A549 (cell line): ENCODE data around the gene DDX27. TPM values are rescaled to one million over a fixed set of nuclear protein-coding genes. Genes with fewer than 3 reads are reported as not detected.

Experiments
- ATAC-seq, 2 experiments: fragments of 200-7000 bp in 1 of 2; fragments of >200 bp in 1 of 2; cut with Nextera tagmentation in 1 of 2; cut with Tn5 transposase in 1 of 2; 3 replicates each; pipeline versions ENCODE4 v1.8.0 to v1.9.1; 2018 to 2020; ENCODE audit warnings: mild to moderate bottlenecking in 1 of 2, moderate library complexity in 1 of 2
- CTCF ChIA-PET: fragments of 300-600 bp; sonication (Branson Sonifier 250); formaldehyde crosslinking; extraction: SDS; loops from one replicate; lab custom pipeline; 2021; ENCODE audit warnings: antibody characterized with exemption, inconsistent platforms; lab: Yijun Ruan, JAX
- POLR2A ChIA-PET: fragments of 350-600 bp; formaldehyde crosslinking; extraction: SDS; loops from one replicate; lab custom pipeline; 2021; ENCODE audit warnings: antibody characterized with exemption, inconsistent platforms; lab: Yijun Ruan, JAX
- DNase-seq, 2 experiments: peaks; one replicate each; pipeline versions ENCODE4 v3.0.0 to v3.0.0-alpha.2; 2011 to 2016; ENCODE audit warnings: low read depth in 1 of 2, low spot score in 1 of 2
- FAIRE-seq: peaks from 2 replicates; lab custom pipeline; 2011; peaks lifted over from hg19 to GRCh38; lab: Jason Lieb, UNC
- H3K27ac ChIP-seq, 2 experiments: fragments of >200 bp; sonication (Bioruptor Twin); formaldehyde crosslinking; 3 replicates each; pipeline ENCODE4 v1.5.1; 2016 to 2017
- H3K4me1 ChIP-seq: fragments of >200 bp; sonication (Bioruptor Twin); formaldehyde crosslinking; 3 replicates; pipeline ENCODE4 v1.6.1; 2016
- H3K4me2 ChIP-seq: fragments of >200 bp; sonication (Bioruptor Twin); formaldehyde crosslinking; 3 replicates; pipeline ENCODE4 v1.6.1; 2016
- H3K4me3 ChIP-seq: fragments of >200 bp; sonication (Bioruptor Twin); formaldehyde crosslinking; 3 replicates; pipeline ENCODE4 v1.5.1; 2016
- H3K9me3 ChIP-seq: fragments of >200 bp; sonication (Bioruptor Twin); formaldehyde crosslinking; 3 replicates; pipeline ENCODE4 v1.6.1; 2016
- CEBPB ChIP-seq, 2 experiments: fragments of >200 bp in 1 of 2; sonication (Bioruptor Twin) in 1 of 2; formaldehyde crosslinking in 1 of 2; IDR thresholded peaks; 2 replicates each; pipeline ENCODE4 v1.6.1; 2012 to 2016
- CHD2 ChIP-seq: fragments of 150-350 bp; IDR thresholded peaks from 2 replicates; pipeline ENCODE4 v1.6.1; 2014; ENCODE audit warnings: low read length; ENCODE audit not compliant: partially characterized antibody
- EHF ChIP-seq: fragments of 250-450 bp; sonication (Bioruptor Pico); IDR thresholded peaks from 2 replicates; pipeline ENCODE4 v1.5.0; 2020; ENCODE audit warnings: mild to moderate bottlenecking
- ESRRA ChIP-seq: fragments of 150-350 bp; IDR thresholded peaks from 2 replicates; pipeline ENCODE4 v1.6.1; 2014; ENCODE audit warnings: mild to moderate bottlenecking, low read length, borderline replicate concordance
- FOSB ChIP-seq: fragments of 250-450 bp; sonication (Bioruptor Pico); IDR thresholded peaks from 2 replicates; pipeline ENCODE4 v1.5.0; 2020; ENCODE audit warnings: mild to moderate bottlenecking, moderate library complexity
- FOSL2 ChIP-seq, 2 experiments: fragments of 450-650 bp in 1 of 2; fragments of >200 bp in 1 of 2; sonication (Bioruptor Twin) in 1 of 2; formaldehyde crosslinking; IDR thresholded peaks; 2 replicates each; pipeline versions ENCODE4 v1.5.0 to v1.6.1; 2016 to 2020; ENCODE audit warnings: mild to moderate bottlenecking in 1 of 2, moderate library complexity in 1 of 2
- FOXS1 ChIP-seq: fragments of 250-450 bp; sonication (Bioruptor Pico); IDR thresholded peaks from 2 replicates; pipeline ENCODE4 v1.5.0; 2020; ENCODE audit warnings: mild to moderate bottlenecking, moderate library complexity
- HMGXB4 ChIP-seq: fragments of 250-450 bp; sonication (Bioruptor Pico); IDR thresholded peaks from 2 replicates; pipeline ENCODE4 v1.5.0; 2021; ENCODE audit warnings: mild to moderate bottlenecking, moderate library complexity, borderline replicate concordance
- HOXA7 ChIP-seq: fragments of 250-450 bp; sonication (Bioruptor Pico); IDR thresholded peaks from 2 replicates; pipeline ENCODE4 v1.5.0; 2020; ENCODE audit warnings: mild to moderate bottlenecking, moderate library complexity
- HOXB13 ChIP-seq: fragments of 250-450 bp; sonication (Bioruptor Pico); IDR thresholded peaks from 2 replicates; pipeline ENCODE4 v1.5.0; 2020; ENCODE audit warnings: low read depth, mild to moderate bottlenecking, moderate library complexity
- JUN ChIP-seq, 2 experiments: fragments of >200 bp; sonication (Bioruptor Twin); formaldehyde crosslinking; IDR thresholded peaks; 2 replicates in 1 of 2; 3 replicates in 1 of 2; pipeline ENCODE4 v1.6.1; 2016 to 2017
- JUNB ChIP-seq: fragments of >200 bp; sonication (Bioruptor Twin); formaldehyde crosslinking; IDR thresholded peaks from 2 replicates; pipeline ENCODE4 v1.6.1; 2016
- MAFK ChIP-seq: fragments of 450-650 bp; IDR thresholded peaks from 2 replicates; pipeline ENCODE4 v1.6.1; 2014; ENCODE audit not compliant: partially characterized antibody
- MAZ ChIP-seq: fragments of 150-350 bp; IDR thresholded peaks from 2 replicates; pipeline ENCODE4 v1.6.1; 2014; ENCODE audit warnings: antibody characterized with exemption, low read depth, low read length, borderline replicate concordance
- PHF8 ChIP-seq: fragments of 200-600 bp; sonication (generic); IDR thresholded peaks from 2 replicates; pipeline ENCODE4 v1.6.1; 2016; ENCODE audit warnings: low read depth, mild to moderate bottlenecking, antibody characterized with exemption, moderate library complexity, borderline replicate concordance
- POLR2AphosphoS2 ChIP-seq: conservative IDR thresholded peaks from 2 replicates; pipeline ENCODE4 v1.6.1; 2012; ENCODE audit warnings: low read length, improper control_type of control experiment, inconsistent platforms
- RARB ChIP-seq: fragments of 250-450 bp; sonication (Bioruptor Pico); IDR thresholded peaks from 2 replicates; pipeline ENCODE4 v1.8.0; 2021; ENCODE audit warnings: mild to moderate bottlenecking, moderate library complexity
- RFX5 ChIP-seq: fragments of 450-650 bp; IDR thresholded peaks from 2 replicates; pipeline ENCODE4 v1.7.1; 2014; ENCODE audit warnings: antibody characterized with exemption, mild to moderate bottlenecking, moderate library complexity
- RNF2 ChIP-seq: fragments of 200-600 bp; sonication (generic); IDR thresholded peaks from 2 replicates; pipeline ENCODE4 v1.6.1; 2016; ENCODE audit warnings: low read depth, mild to moderate bottlenecking, antibody characterized with exemption, moderate library complexity, borderline replicate concordance
- TFCP2L1 ChIP-seq: fragments of 250-450 bp; sonication (Bioruptor Pico); IDR thresholded peaks from 2 replicates; pipeline ENCODE4 v1.5.0; 2021; ENCODE audit warnings: mild to moderate bottlenecking
- TP53 ChIP-seq: fragments of 250-450 bp; sonication (Bioruptor Pico); IDR thresholded peaks from 2 replicates; pipeline ENCODE4 v1.5.0; 2021; ENCODE audit warnings: mild to moderate bottlenecking, moderate library complexity
- ZSCAN20 ChIP-seq: fragments of 250-450 bp; sonication (Bioruptor Pico); IDR thresholded peaks from 2 replicates; pipeline ENCODE4 v1.8.0; 2022; ENCODE audit warnings: mild to moderate bottlenecking, moderate library complexity
- WGBS: methylation state at CpG from one replicate; pipeline ENCODE4 v1.1.6; 2017; ENCODE audit errors: missing lambda C conversion rate; 5-methylcytosine and 5-hydroxymethylcytosine counted together
- polyA plus RNA-seq, 4 experiments: library from polyadenylated mRNA; depleted of rRNA in 3 of 4; stranded (reverse); fragments of >200 nt; fragmentation: RNase III in 1 of 4; extraction: RNeasy Plus Mini Kit Qiagen cat#74134 plus additional on column Dnase treatment in 1 of 4; gene quantifications; 2 replicates in 3 of 4; 3 replicates in 1 of 4; pipeline ENCODE4 v1.2.3, GENCODE V29; 2011 to 2017
- TF ChIP-seq, protein P1 (sequence below): fragments of 250-450 bp; sonication (Bioruptor Pico); IDR thresholded peaks from 2 replicates; pipeline ENCODE4 v1.5.0; 2020; ENCODE audit warnings: low read depth, mild to moderate bottlenecking, moderate library complexity
- TF ChIP-seq, protein P2 (sequence below): fragments of >200 bp; sonication (Bioruptor Twin); formaldehyde crosslinking; IDR thresholded peaks from 2 replicates; pipeline ENCODE4 v1.6.1; 2016
- TF ChIP-seq, protein P3 (sequence below): IDR thresholded peaks from 2 replicates; pipeline ENCODE4 v1.6.1; 2012
- TF ChIP-seq, protein P4 (sequence below): fragments of 200-600 bp; sonication (generic); IDR thresholded peaks from 2 replicates; pipeline ENCODE4 v1.6.1; 2016; ENCODE audit warnings: antibody characterized with exemption, mild to moderate bottlenecking, moderate library complexity

DDX27 gene
- polyA plus RNA-seq, 2 of the 4 experiments (the other 2 are of a cell fraction): 69.3 TPM

- ATAC-seq (no peak), FAIRE-seq (no peak), DNase-seq (no peak)
- peaks cover 9% of the 10 kb centered on the region; the same call in 2 of the 3 replicates for H3K9me3 ChIP-seq
- POLR2A ChIA-PET: interaction anchor here (1.3 to 1.9 kb wide), 2 partner anchors 7 to 9 kb away, joined by 4 read pairs; no protein-coding TSS in a partner anchor
- peak overlapping the region; percentile 92 for H3K4me3 ChIP-seq
- H3K4me2 ChIP-seq: peak overlapping the region; percentile 97
- H3K4me1 ChIP-seq: peaks cover 63% of the 10 kb centered on the region
- CTCF ChIA-PET: interaction anchor here (1.0 to 2.1 kb wide), 2 partner anchors 37 to 65 kb away, joined by 3 to 7 read pairs; no protein-coding TSS in a partner anchor
- 29% methylated on average over 20 of the region's 20 CpGs for WGBS
- TF ChIP-seq RARB (CRISPR knock-in tag): peak; percentile 67; the same call in 1 of the 2 replicates
- TF ChIP-seq, protein P1, sequence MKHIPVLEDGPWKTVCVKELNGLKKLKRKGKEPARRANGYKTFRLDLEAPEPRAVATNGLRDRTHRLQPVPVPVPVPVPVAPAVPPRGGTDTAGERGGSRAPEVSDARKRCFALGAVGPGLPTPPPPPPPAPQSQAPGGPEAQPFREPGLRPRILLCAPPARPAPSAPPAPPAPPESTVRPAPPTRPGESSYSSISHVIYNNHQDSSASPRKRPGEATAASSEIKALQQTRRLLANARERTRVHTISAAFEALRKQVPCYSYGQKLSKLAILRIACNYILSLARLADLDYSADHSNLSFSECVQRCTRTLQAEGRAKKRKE (CRISPR knock-in tag): no peak
- TF ChIP-seq HOXA7 (CRISPR knock-in tag): peak; percentile 9; the same call in 1 of the 2 replicates
- no peak for TF ChIP-seq ESRRA
- TF ChIP-seq JUN (IDR thresholded peaks at IDR 0.05): peak in 1 of 2 experiments; percentile 15; a peak in 1 of 5 replicates
- TF ChIP-seq CEBPB (IDR thresholded peaks at IDR 0.05): no peak
- TF ChIP-seq HOXB13 (CRISPR knock-in tag): 0 out of 2 replicates have a peak, but pooled peaks have one; percentile 22
- TF ChIP-seq POLR2AphosphoS2: peak; percentile 44; the same call in 1 of the 2 replicates
- TF ChIP-seq PHF8: no peak
- TF ChIP-seq MAFK: no peak
- TF ChIP-seq ZSCAN20 (CRISPR knock-in tag): no peak
- TF ChIP-seq RNF2: no peak
- peak overlapping the region in 1 of 2 experiments; percentile 98; a peak in 3 of 6 replicates for H3K27ac ChIP-seq
Measured at GRCh38 chr20:49282584-49283171, 63.5 kb downstream of the DDX27 start.

DNA sequence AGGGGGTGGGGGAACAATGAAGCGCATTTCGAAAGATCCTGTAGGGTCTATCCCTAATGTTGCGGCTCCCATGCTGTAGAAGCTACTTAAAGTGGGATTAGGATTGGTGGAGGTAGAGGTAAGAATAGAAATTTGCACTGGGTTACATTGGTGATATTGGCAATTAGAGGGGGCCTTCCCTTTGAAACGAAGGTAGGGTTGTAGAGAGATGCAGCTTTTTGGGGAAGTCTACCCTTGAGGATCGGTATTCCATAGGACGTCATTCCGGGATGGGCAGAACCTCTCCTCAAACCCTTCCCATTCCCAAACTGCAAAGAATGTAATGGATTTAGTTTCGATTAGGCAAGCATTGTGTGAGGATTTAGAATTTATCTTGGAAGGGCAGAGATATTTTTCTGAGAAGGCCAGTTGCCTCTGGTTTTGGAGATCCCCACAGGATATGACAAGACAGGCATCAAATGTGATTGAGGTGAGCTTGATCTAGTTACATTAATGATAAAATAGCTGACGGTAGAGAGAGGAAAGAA, 64.0 kb downstream of the DDX27 start:
- peak overlapping the region; percentile 92 for H3K4me3 ChIP-seq
- FAIRE-seq (no peak), DNase-seq (no peak), ATAC-seq (no peak)
- CTCF ChIA-PET: interaction anchor here (0.9 kb wide), 1 partner anchor 37 kb away, joined by 3 read pairs; no protein-coding TSS in a partner anchor
- peaks cover 9% of the 10 kb centered on the region; the same call in 2 of the 3 replicates for H3K9me3 ChIP-seq
- peak overlapping the region; percentile 97 for H3K4me2 ChIP-seq
- peaks cover 68% of the 10 kb centered on the region for H3K4me1 ChIP-seq
- POLR2A ChIA-PET: interaction anchor here (1.3 kb wide), 1 partner anchor 9 kb away, joined by 4 read pairs; no protein-coding TSS in a partner anchor
- 50% methylated on average over 9 of the region's 9 CpGs for WGBS
- H3K27ac ChIP-seq: peak overlapping the region in 1 of 2 experiments; percentile 98; a peak in 2 of 6 replicates
- TF ChIP-seq, protein P2, sequence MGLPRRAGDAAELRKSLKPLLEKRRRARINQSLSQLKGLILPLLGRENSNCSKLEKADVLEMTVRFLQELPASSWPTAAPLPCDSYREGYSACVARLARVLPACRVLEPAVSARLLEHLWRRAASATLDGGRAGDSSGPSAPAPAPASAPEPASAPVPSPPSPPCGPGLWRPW: no peak
- TF ChIP-seq JUNB (no peak), FOSL2 (IDR thresholded peaks at IDR 0.05) (no peak), FOSL2 (CRISPR knock-in tag; IDR thresholded peaks at IDR 0.05) (no peak), TP53 (CRISPR knock-in tag) (peak; percentile 80; the same call in 1 of the 2 replicates), EHF (CRISPR knock-in tag) (0 out of 2 replicates have a peak, but pooled peaks have one; percentile 16), HMGXB4 (0 out of 2 replicates have a peak, but pooled peaks have one; percentile 31), CHD2 (no peak), RARB (CRISPR knock-in tag) (peak; percentile 61; the same call in 1 of the 2 replicates), RFX5 (no peak), ZSCAN20 (CRISPR knock-in tag) (no peak), FOXS1 (CRISPR knock-in tag) (no peak), PHF8 (no peak), ESRRA (no peak), POLR2AphosphoS2 (0 out of 2 replicates have a peak, but pooled peaks have one; percentile 20), TFCP2L1 (peak; percentile 79; the same call in 1 of the 2 replicates), JUN (IDR thresholded peaks at IDR 0.05) (peak in 1 of 2 experiments; percentile 26; a peak in 1 of 5 replicates), FOSB (CRISPR knock-in tag) (peak; percentile 36), MAZ (no peak)
- TF ChIP-seq, protein P3, sequence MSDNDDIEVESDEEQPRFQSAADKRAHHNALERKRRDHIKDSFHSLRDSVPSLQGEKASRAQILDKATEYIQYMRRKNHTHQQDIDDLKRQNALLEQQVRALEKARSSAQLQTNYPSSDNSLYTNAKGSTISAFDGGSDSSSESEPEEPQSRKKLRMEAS: no peak
- TF ChIP-seq, protein P4, sequence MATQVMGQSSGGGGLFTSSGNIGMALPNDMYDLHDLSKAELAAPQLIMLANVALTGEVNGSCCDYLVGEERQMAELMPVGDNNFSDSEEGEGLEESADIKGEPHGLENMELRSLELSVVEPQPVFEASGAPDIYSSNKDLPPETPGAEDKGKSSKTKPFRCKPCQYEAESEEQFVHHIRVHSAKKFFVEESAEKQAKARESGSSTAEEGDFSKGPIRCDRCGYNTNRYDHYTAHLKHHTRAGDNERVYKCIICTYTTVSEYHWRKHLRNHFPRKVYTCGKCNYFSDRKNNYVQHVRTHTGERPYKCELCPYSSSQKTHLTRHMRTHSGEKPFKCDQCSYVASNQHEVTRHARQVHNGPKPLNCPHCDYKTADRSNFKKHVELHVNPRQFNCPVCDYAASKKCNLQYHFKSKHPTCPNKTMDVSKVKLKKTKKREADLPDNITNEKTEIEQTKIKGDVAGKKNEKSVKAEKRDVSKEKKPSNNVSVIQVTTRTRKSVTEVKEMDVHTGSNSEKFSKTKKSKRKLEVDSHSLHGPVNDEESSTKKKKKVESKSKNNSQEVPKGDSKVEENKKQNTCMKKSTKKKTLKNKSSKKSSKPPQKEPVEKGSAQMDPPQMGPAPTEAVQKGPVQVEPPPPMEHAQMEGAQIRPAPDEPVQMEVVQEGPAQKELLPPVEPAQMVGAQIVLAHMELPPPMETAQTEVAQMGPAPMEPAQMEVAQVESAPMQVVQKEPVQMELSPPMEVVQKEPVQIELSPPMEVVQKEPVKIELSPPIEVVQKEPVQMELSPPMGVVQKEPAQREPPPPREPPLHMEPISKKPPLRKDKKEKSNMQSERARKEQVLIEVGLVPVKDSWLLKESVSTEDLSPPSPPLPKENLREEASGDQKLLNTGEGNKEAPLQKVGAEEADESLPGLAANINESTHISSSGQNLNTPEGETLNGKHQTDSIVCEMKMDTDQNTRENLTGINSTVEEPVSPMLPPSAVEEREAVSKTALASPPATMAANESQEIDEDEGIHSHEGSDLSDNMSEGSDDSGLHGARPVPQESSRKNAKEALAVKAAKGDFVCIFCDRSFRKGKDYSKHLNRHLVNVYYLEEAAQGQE: no peak
